ENCODE measurements around the gene OR1C1. TPM values are rescaled to one million over a fixed set of nuclear protein-coding genes. Genes with fewer than 3 reads are reported as not detected.
A peak's percentile ranks its signal among the peaks of the same experiment; 100 is the strongest.
"Not testable (repeated sequence)": the region's sequence is repeated elsewhere in the genome, so short reads cannot be mapped to it uniquely, and the experiment has no call there.

OR1C1 gene
- total RNA-seq, result not detected
- long read RNA-seq, result 0 reads

- Histone ChIP-seq H3K9me3 (no peaks in the 10 kb centered on the region), H3K36me3 (no peaks in the 10 kb centered on the region), H3K4me3 (no peak within 1 kb of the TSS), H3K27ac (no peak within 1 kb of the TSS), H3K27me3 (ENCODE audit: low read depth) (no peaks in the 10 kb centered on the region), H3K4me1 (no peaks in the 10 kb centered on the region)
- ATAC-seq, result no peak
- intact Hi-C loops (cut with DNase I), result no loop called here
- no peak for TF ChIP-seq CTCF (IDR thresholded peaks at IDR 0.05)
- DNase-seq, result no peak
Measured at GRCh38 chr1:247760456-247760855, at the start of gene OR1C1. Gene OR1C1, minus strand, starts transcription at chr1:247760556. Its CDS starts 2,150 bp downstream, at chr1:247758406.

GRCh38 chr1:247797518-247797917 lies 37.2 kb upstream of the OR1C1 start:
- no peak for ATAC-seq
- DNase-seq, result no peak
- H3K4me3 ChIP-seq, result no peak overlapping the region
- H3K9me3 ChIP-seq, result no peaks in the 10 kb centered on the region
- intact Hi-C loops (cut with DNase I), result no loop called here
- H3K36me3 ChIP-seq, result no peaks in the 10 kb centered on the region
- H3K27me3 ChIP-seq (ENCODE audit: low read depth), result no peaks in the 10 kb centered on the region
- H3K4me1 ChIP-seq, result no peaks in the 10 kb centered on the region
- no peak for TF ChIP-seq CTCF (IDR thresholded peaks at IDR 0.05)
- H3K27ac ChIP-seq, result no peak overlapping the region

GRCh38 chr1:247769603-247770002 lies 9.2 kb upstream of the OR1C1 start:
- Histone ChIP-seq H3K4me1 (no peaks in the 10 kb centered on the region), H3K27ac (no peak overlapping the region), H3K9me3 (no peaks in the 10 kb centered on the region), H3K27me3 (ENCODE audit: low read depth) (no peaks in the 10 kb centered on the region), H3K4me3 (no peak overlapping the region), H3K36me3 (no peaks in the 10 kb centered on the region)
- DNase-seq (no peak), ATAC-seq (no peak)
- intact Hi-C loops (cut with DNase I), result no loop called here
- no peak for TF ChIP-seq CTCF (IDR thresholded peaks at IDR 0.05)

GRCh38 chr1:247754311-247754710 lies 6.0 kb downstream of the OR1C1 start:
- DNase-seq; H3K4me1 ChIP-seq; intact Hi-C loops (cut with DNase I); H3K27ac ChIP-seq; H3K4me3 ChIP-seq; ATAC-seq; H3K9me3 ChIP-seq; H3K27me3 ChIP-seq (ENCODE audit: low read depth); H3K36me3 ChIP-seq: not testable (repeated sequence)

- Histone ChIP-seq H3K4me3 (no peak overlapping the region), H3K27ac (no peak overlapping the region), H3K9me3 (peaks cover 5% of the 10 kb centered on the region), H3K36me3 (no peaks in the 10 kb centered on the region), H3K27me3 (ENCODE audit: low read depth) (no peaks in the 10 kb centered on the region), H3K4me1 (no peaks in the 10 kb centered on the region)
- intact Hi-C loops (cut with DNase I), result no loop called here
- no peak for DNase-seq
- TF ChIP-seq CTCF (IDR thresholded peaks at IDR 0.05), result no peak
- ATAC-seq, result peak in 1 of 2 donors; percentile 43
Measured at GRCh38 chr1:247749870-247750269, 10.5 kb downstream of the OR1C1 start.

- peaks cover 5% of the 10 kb centered on the region for H3K9me3 ChIP-seq
- no peak within 1 kb of the TSS for H3K4me3 ChIP-seq
- no peaks in the 10 kb centered on the region for H3K4me1 ChIP-seq
- intact Hi-C loops (cut with DNase I), result no loop called here
- H3K27ac ChIP-seq, result no peak within 1 kb of the TSS
- TF ChIP-seq CTCF (IDR thresholded peaks at IDR 0.05), result no peak
- no peaks in the 10 kb centered on the region for H3K27me3 ChIP-seq (ENCODE audit: low read depth)
- DNase-seq (no peak), ATAC-seq (no peak)
- H3K36me3 ChIP-seq, result no peaks in the 10 kb centered on the region
Measured at GRCh38 chr1:247748041-247748440, 12.3 kb downstream of the OR1C1 start, which contains the start of gene OR14A2. Gene OR14A2, minus strand, starts transcription at chr1:247748141.
